MCF 10A (cell line): ENCODE measurements around the gene SNX30. TPM values are rescaled to one million over a fixed set of nuclear protein-coding genes. Genes with fewer than 3 reads are reported as not detected.

ENCODE experiments used
- BruUV-seq: library from RNA; stranded (reverse); fragments of 400-500 nt; replicated peaks from 2 replicates; lab custom pipeline; 2021; lab: Mats Ljungman, UMichigan
- CTCF ChIA-PET: fragments of 300-600 bp; sonication (Branson Sonifier 250); formaldehyde crosslinking; extraction: SDS; loops from one replicate; lab custom pipeline; 2021; ENCODE audit warnings: antibody characterized with exemption, inconsistent platforms; lab: Yijun Ruan, JAX
- POLR2A ChIA-PET: fragments of 300-600, 350-650 bp; sonication (Branson Sonifier 250); formaldehyde crosslinking; extraction: SDS; loops from one replicate; lab custom pipeline; 2020; ENCODE audit warnings: antibody characterized with exemption, inconsistent platforms; lab: Yijun Ruan, JAX
- DNase-seq: peaks from one replicate; pipeline ENCODE4 v3.0.0-alpha.2; 2018; ENCODE audit not compliant: unreplicated experiment
- H3K27ac Mint-ChIP-seq: one replicate; pipeline ENCODE4 v1.8.0; 2022; ENCODE audit warnings: mild to moderate bottlenecking, low read depth, mixed read lengths; ENCODE audit not compliant: unreplicated experiment
- H3K27me3 Mint-ChIP-seq: one replicate; pipeline ENCODE4 v1.8.0; 2022; ENCODE audit warnings: mixed read lengths; ENCODE audit not compliant: insufficient read depth, unreplicated experiment
- H3K36me3 Mint-ChIP-seq: one replicate; pipeline ENCODE4 v1.8.0; 2022; ENCODE audit warnings: mild to moderate bottlenecking, moderate library complexity, mixed read lengths; ENCODE audit not compliant: insufficient read depth, unreplicated experiment
- H3K4me1 Mint-ChIP-seq: one replicate; pipeline ENCODE4 v1.8.0; 2022; ENCODE audit warnings: mixed read lengths; ENCODE audit not compliant: insufficient read depth, unreplicated experiment
- H3K4me3 Mint-ChIP-seq: one replicate; pipeline ENCODE4 v1.8.0; 2022; ENCODE audit warnings: mild to moderate bottlenecking, moderate library complexity, mixed read lengths; ENCODE audit not compliant: unreplicated experiment
- H3K9me3 Mint-ChIP-seq: one replicate; pipeline ENCODE4 v1.8.0; 2022; ENCODE audit warnings: mixed read lengths; ENCODE audit not compliant: unreplicated experiment
- CTCF ChIP-seq: fragments of 200-600 bp; IDR thresholded peaks from one replicate; pipeline ENCODE4 v1.8.0; 2022; ENCODE audit warnings: antibody characterized with exemption, mild to moderate bottlenecking; ENCODE audit not compliant: unreplicated experiment
- intact Hi-C: fragments of 100-400 bp; cut with micrococcal nuclease; formaldehyde crosslinking; loops from 2 replicates; pipeline ENCODE4 v1.14.1; 2022
- total RNA-seq: library from RNA; stranded (reverse); gene quantifications from 2 replicates; pipeline ENCODE4 v1.2.3, GENCODE V29; 2022

The SNX30 gene
- total RNA-seq, 1 experiment from 2014 or later = 9.6 TPM

DNA sequence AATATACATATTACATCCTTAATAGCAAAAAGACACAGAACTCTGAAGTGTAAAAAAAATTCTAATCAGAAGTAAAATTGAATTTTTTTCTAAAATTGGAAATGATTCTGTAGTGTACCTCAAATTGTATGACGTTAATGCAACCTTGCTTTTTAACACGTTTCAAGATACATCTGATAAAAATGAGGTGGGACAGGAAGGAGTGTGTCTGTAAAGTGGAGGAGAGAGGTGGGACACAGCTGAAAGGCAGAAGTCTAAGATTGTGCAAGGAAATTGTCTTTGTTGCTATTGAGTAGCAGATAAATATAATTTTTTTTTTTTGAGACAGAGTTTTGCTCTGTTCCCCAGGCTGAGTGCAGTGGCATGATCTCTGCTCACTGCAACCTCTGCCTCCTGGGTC lies 15.7 kb upstream of the SNX30 start:
- DNase-seq = no peak
- POLR2A ChIA-PET = no interaction called here
- intact Hi-C loops = no loop called here
- H3K36me3 Mint-ChIP-seq = no peaks in the 10 kb centered on the region
- no peak overlapping the region for H3K4me3 Mint-ChIP-seq
- H3K27me3 Mint-ChIP-seq = no peaks in the 10 kb centered on the region
- CTCF ChIA-PET = interaction anchor here (0.6 kb wide), 2 partner anchors 35 to 1604 kb away, joined by 3 read pairs; no protein-coding TSS in a partner anchor
- peaks cover 6% of the 10 kb centered on the region for H3K4me1 Mint-ChIP-seq
- TF ChIP-seq CTCF = no peak
- H3K27ac Mint-ChIP-seq = no peak overlapping the region
- H3K9me3 Mint-ChIP-seq = no peaks in the 10 kb centered on the region
- BruUV-seq = no TSS peak

DNA sequence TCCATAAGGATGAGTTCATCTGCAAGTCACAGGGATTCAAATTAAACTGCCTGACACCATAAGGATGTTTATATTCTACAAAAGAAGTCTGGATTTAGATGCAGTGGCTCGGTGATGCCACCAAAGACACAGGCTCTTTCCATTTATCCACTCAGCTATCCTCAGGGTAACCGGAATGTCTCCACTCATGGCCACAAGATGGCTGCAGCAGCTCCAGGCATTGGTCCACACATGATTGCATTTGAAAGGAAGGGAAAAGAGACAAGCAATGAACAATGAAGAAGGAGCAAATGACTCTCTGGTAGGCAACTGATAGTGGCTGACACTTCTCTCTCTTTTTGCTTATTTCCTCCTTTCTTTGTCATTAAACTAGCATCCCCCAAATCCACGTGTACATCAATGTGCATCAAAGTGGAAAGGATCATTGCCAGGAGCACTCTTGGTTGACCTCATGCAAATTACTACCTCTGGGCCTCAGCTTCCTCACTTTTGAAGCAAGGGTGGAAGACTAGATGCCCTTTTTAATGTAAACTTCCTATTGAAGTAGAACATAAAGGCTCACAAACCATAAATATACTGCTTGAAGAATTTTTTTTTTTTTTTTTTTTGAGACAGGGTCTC lies 7.2 kb upstream of the SNX30 start:
- no peaks in the 10 kb centered on the region for H3K27me3 Mint-ChIP-seq
- H3K9me3 Mint-ChIP-seq = no peaks in the 10 kb centered on the region
- H3K36me3 Mint-ChIP-seq = no peaks in the 10 kb centered on the region
- BruUV-seq = no TSS peak
- no peak for DNase-seq
- H3K4me3 Mint-ChIP-seq = no peak overlapping the region
- ChIA-PET POLR2A (no interaction called here), CTCF (interaction anchor here (0.8 to 1.1 kb wide), 3 partner anchors 15 to 645 kb away, joined by 3 to 4 read pairs (median 3); no protein-coding TSS in a partner anchor)
- H3K4me1 Mint-ChIP-seq = no peaks in the 10 kb centered on the region
- intact Hi-C loops = no loop called here
- H3K27ac Mint-ChIP-seq = no peak overlapping the region
- no peak for TF ChIP-seq CTCF

DNA sequence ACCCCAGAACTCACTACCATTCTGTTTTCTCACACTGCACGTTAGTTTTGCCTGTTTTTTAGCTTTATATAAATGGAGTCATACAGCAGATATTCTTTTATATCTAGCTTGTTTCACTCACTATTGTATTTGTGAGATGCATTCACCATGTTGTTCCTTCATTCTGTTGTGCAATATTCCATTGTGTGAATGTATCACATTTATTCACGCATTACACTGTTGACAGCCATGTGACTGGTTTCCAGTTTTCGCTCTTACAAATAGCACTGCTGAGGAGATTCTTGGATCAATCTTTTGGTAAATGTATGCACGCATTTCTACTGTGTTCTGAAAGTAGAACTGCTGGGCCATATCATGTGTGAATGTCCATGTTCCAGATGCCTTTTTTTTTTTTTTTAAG lies 6.4 kb upstream of the SNX30 start:
- CTCF ChIA-PET = interaction anchor here (0.8 to 1.1 kb wide), 2 partner anchors 16 to 646 kb away, joined by 3 read pairs; no protein-coding TSS in a partner anchor
- Mint-ChIP-seq H3K27me3 (no peaks in the 10 kb centered on the region), H3K4me3 (no peak overlapping the region), H3K9me3 (no peaks in the 10 kb centered on the region), H3K4me1 (peaks cover under 1% of the 10 kb centered on the region), H3K36me3 (no peaks in the 10 kb centered on the region), H3K27ac (no peak overlapping the region)
- intact Hi-C loops = no loop called here
- TF ChIP-seq CTCF = no peak
- no TSS peak for BruUV-seq
- POLR2A ChIA-PET = interaction anchor here (0.6 kb wide), 1 partner anchor 336 kb away, joined by 3 read pairs; no protein-coding TSS in a partner anchor
- no peak for DNase-seq

GRCh38 chr9:112747094-112747493 lies 3.5 kb upstream of the SNX30 start:
- ChIA-PET CTCF (interaction anchor here (0.7 to 2.1 kb wide), 3 partner anchors 42 to 73 kb away, joined by 3 to 5 read pairs (median 3); no protein-coding TSS in a partner anchor), POLR2A (interaction anchor here (0.6 to 1.0 kb wide), 2 partner anchors 29 to 1294 kb away, joined by 4 read pairs; partner anchors contain the start of gene INIP)
- no peaks in the 10 kb centered on the region for H3K27me3 Mint-ChIP-seq
- DNase-seq = no peak
- no TSS peak for BruUV-seq
- no peak overlapping the region for H3K4me3 Mint-ChIP-seq
- no peaks in the 10 kb centered on the region for H3K36me3 Mint-ChIP-seq
- intact Hi-C loops = no loop called here
- no peak for TF ChIP-seq CTCF
- H3K4me1 Mint-ChIP-seq = peaks cover 5% of the 10 kb centered on the region
- no peaks in the 10 kb centered on the region for H3K9me3 Mint-ChIP-seq
- no peak overlapping the region for H3K27ac Mint-ChIP-seq
